Fibroblast of mammary gland (primary cell): Measurements from ENCODE around the gene SLC27A1.
"Not testable (repeated sequence)": the region's sequence is repeated elsewhere in the genome, so short reads cannot be mapped to it uniquely, and the experiment has no call there.

Experiments
- DNase-seq: peaks from one replicate; pipeline ENCODE4 v3.0.0-alpha.2; 2010; ENCODE audit warnings: low read depth
- H3K4me3 ChIP-seq: 2 replicates; pipeline ENCODE4 v1.5.1; 2011; ENCODE audit warnings: low read depth, mild to moderate bottlenecking, low read length, moderate library complexity; ENCODE audit not compliant: control insufficient read depth
- CTCF ChIP-seq: conservative IDR thresholded peaks from 2 replicates; pipeline ENCODE4 v1.5.1; 2011; ENCODE audit warnings: low read depth, low read length, inconsistent platforms; ENCODE audit not compliant: control insufficient read depth, insufficient read depth

The SLC27A1 gene

GRCh38 chr19:17505223-17505622 is 34.9 kb downstream of the SLC27A1 start:
- no peak overlapping the region for H3K4me3 ChIP-seq
- TF ChIP-seq CTCF, result no peak
- DNase-seq, result no peak

DNA sequence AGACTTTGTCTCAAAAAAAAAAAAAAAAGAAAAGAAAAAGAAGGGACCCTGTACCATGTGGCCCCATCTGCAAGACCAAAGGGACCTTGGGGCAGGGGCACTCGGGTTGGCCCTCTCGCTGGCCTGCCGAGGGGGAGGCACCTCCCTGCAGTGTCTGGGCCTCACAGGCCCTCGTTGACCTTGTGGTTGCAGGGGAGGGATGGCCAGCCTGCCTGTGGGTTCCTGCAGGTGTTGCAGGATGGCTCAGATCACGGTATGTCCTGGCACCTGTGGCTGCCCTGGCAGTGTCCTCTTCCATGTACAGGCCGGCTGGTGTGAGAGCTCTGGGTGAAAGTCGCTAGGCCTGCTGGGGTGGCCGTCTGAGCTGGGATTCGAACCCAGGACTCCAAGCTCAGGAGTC is 36.4 kb downstream of the SLC27A1 start:
- no peak overlapping the region for H3K4me3 ChIP-seq
- DNase-seq, result no peak
- TF ChIP-seq CTCF, result no peak

GRCh38 chr19:17508558-17508933 is 38.2 kb downstream of the SLC27A1 start:
- not testable (repeated sequence) for DNase-seq, H3K4me3 ChIP-seq

GRCh38 chr19:17510220-17510993 is 40.1 kb downstream of the SLC27A1 start:
- peak overlapping the region; percentile 68 for H3K4me3 ChIP-seq
- no peak for DNase-seq
- no peak for TF ChIP-seq CTCF

DNA sequence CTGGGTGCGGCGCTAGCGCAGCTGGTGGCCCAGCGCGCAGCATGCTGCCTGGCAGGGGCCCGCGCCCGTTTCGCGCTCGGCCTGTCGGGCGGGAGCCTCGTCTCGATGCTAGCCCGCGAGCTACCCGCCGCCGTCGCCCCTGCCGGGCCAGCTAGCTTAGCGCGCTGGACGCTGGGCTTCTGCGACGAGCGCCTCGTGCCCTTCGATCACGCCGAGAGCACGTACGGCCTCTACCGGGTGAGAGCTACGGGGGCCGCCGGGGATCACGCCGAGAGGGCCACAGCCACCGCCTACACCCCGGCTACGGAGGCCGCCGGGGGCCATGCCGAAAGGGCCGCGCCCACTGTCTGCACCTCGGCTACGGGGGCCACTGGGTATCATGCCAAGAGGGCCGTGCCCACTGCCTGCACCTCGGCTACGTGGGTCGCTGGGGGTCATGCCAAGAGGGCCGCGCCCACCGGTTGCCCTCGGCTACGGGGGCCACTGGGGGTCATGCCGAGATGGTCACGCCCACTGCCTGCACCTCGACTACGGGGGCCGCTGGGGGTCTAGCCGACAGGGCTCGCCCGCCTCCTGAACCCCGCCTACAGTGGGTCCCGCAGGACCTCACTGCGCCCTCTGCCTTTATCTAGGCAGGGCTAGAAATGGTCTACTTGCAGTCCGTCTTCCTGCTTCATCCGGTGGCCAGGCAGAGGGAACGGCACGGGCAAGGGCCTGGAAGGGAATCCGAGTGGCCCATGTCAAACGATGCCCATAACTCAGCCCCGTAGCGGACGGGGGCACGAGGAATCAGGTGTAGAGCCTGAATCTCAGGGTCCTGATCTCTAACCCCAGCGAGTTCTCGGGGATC is 41.6 kb downstream of the SLC27A1 start:
- TF ChIP-seq CTCF, result peak; percentile 9
- peak; percentile 82 for DNase-seq
- H3K4me3 ChIP-seq, result peak overlapping the region; percentile 68

DNA sequence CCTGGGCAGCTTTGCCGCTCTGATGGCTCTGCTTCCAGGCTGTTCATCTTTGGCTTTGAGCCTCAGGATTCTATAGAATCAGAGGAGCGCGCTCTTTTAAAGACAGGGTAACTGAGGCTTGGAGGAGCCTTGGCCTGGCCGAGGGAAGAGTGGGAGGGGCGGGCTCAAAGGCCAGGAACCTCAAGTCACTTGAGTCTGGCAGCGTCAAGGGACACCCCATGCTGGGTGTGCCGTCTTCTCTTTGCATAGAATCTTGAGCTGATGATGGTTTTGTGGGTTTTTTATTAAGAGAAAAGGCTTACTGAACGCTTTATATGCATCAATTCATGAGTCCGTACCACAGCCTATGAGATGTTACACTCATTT is 42.2 kb downstream of the SLC27A1 start:
- peak overlapping the region; percentile 68 for H3K4me3 ChIP-seq
- TF ChIP-seq CTCF, result no peak
- no peak for DNase-seq
